GM19324 (cell line): Measurements from ENCODE around the gene BMAL1.
A peak's percentile ranks its signal among the peaks of the same experiment; 100 is the strongest.

Source experiments
- ATAC-seq: cut with Tn5 transposase; IDR thresholded peaks from one replicate; pipeline ENCODE4 v1.9.1; 2021; ENCODE audit warnings: mild to moderate bottlenecking, moderate library complexity; ENCODE audit not compliant: unreplicated experiment, low FRiP score

BMAL1 gene

DNA sequence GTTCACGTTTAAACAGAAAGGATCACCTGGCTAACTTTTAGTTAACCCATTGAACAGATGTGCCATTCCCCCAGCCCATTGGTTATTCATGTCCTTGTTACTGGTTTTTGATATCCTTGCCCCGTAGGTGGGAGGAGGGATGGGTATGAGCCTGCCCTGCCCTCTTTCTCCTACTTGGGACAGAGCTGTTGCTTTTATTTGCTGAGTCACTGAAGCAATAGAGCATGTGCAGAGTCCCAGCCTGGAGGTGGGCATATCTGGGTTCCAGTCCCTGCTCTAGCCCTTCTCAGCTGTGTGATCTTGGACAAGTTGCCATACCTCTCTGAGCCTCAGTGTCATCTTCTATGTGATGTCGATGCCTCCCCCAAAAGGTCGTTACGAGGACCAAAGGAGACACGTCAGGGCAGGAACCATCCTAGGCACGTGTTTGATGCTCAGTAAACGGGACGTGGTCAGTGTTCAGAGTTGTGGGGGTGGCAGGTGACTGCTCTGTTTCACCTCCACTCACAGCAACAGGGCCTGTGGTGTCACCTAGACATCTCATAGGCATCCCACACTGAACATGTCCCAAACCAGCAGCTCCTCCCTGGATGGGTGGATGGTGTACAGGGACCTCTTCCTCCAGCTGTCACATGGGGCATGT is 61.0 kb downstream of the BMAL1 start:
- no peak for ATAC-seq

- ATAC-seq: no peak
Observed at GRCh38 chr11:13339195-13340153, 61.9 kb downstream of the BMAL1 start.

DNA sequence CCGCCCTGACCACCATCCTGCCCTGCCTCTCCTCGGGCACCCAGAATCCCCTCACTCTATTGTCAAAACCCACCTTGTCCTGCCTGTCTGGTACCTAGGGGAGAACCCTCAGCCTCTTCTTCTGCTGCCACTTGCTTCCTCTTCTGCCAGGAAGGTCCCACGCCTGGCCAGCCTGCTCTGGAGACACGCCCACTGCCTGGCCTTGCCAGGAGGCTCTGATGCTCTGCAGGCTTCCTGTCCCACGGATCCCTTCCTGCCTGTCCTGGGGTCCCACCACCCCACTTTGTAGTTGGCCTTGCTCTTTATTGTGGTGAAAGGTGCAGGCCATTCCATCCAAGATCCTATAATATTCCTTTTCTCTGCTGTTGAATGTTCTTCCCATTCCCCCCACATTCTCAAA is 63.4 kb downstream of the BMAL1 start:
- no peak for ATAC-seq

GRCh38 chr11:13343067-13343466 is 65.5 kb downstream of the BMAL1 start:
- peak; percentile 39 for ATAC-seq

DNA sequence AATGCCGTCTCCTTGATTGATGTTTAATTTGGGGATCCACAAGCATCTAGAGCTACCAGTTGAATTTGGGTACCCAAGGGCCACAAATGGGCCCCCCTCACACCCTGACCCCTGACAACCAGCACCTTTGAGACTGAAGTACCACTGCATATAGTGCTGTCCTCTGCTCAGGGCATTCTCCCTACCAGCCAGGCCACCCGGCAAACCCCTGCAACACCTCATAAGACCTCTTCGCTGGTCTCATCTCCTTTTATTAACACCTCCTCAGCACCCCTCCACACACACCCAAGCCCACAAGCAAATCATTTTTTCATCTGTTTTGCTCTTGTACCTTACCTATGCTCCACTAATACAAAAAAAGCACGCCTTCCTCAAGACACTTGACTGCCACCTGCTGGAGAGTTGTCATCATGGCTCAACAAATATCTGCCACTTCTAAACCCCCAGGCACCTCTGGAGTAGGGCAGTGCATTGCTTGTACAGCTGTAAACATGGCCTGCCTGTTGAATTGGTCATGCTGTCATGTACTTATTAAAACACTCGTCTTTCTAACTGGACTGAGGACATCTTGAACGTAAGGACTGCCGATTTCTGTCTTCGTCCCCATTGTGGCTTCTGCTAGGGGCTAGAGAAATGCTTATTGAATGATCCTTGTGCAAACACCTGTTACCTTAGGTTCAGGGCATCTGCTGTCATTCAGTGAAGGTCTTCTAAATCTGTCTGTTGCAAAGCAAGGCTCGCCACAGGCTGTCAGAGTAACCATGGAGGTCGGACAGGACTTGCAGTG is 66.5 kb downstream of the BMAL1 start:
- ATAC-seq: peak; percentile 42

DNA sequence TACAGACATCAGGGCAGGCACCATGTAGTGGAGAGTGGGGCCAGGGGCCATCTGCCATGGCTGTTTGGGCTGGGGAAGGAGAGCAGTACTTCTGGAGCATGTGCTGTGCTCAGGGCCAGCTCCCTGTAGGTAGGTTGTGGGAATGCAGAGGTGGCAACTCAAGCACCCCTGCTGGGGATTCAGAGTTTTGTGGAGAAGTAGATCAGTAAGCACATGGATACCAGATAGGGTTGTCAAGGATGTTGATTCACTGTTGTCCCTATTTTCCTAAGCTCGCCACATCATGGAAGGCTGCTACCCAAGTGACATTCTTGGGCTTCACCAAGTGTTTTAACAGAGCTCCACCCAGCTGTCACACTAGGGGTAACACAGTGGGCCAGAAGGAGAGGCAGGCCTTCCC is 67.2 kb downstream of the BMAL1 start:
- ATAC-seq: no peak

DNA sequence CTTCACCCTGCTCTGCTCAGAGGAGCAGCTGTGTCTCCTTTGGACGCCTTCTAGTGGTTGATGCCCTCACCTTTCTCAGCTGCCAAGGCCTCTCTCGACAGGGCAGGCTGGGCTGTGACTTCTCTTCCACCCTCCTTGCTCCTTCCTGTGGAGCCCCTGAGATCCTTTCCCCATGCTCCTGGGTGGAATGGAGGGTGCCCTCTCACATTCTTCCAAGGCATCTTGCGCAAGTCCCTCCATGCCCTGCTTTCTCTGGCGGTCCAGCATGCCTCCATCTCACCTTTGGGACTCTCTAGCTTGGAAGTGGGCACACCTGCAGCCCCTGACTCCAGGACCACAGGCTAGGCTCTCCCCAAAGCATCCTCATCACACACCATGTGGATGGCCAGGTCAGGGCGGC is 68.9 kb downstream of the BMAL1 start:
- ATAC-seq: no peak

DNA sequence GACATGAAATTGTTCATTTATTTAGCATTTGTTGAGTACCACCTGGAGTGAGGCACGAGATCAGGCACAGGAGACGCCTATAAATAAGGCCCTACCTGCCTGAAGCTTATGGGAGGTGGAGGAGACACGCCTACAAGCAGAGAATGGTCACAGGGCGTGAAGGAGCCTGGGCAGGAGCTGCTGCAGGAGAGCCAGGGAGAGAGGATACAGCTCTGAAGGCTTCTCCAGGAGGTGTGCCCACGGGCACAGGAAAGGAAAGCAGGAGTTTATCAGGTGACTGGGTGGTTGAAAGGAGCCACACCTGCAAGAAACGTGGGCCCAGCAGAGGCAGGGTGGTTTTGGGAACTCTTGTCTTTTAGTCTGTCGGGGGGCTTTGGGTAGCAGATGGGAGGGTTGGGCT is 70.3 kb downstream of the BMAL1 start:
- no peak for ATAC-seq

- ATAC-seq: no peak
Observed at GRCh38 chr11:13348305-13348704, 70.7 kb downstream of the BMAL1 start.

GRCh38 chr11:13349046-13349445 is 71.5 kb downstream of the BMAL1 start:
- ATAC-seq: no peak

- no peak for ATAC-seq
Observed at GRCh38 chr11:13349581-13349980, 72.0 kb downstream of the BMAL1 start.

DNA sequence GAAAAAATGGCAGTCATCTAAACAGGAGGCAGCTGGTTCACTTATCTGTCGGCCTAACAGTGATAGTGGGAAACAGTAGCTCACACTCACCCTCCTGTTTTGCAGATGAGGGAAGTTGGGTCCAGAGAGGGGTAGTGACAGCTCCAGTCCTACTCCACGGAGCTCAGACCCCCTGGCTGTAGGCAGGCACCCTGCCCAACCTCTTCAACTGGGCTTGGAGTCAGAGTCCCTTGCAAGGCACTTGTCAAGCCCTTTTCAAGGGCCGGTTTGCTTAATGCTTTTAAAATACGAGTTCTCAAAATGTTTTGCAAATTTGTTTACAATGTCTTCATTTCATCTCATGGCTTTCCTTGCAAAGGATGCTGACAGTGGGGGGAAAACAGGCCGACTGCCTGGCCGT is 75.1 kb downstream of the BMAL1 start:
- no peak for ATAC-seq

- no peak for ATAC-seq
Observed at GRCh38 chr11:13354335-13354734, 76.7 kb downstream of the BMAL1 start.

DNA sequence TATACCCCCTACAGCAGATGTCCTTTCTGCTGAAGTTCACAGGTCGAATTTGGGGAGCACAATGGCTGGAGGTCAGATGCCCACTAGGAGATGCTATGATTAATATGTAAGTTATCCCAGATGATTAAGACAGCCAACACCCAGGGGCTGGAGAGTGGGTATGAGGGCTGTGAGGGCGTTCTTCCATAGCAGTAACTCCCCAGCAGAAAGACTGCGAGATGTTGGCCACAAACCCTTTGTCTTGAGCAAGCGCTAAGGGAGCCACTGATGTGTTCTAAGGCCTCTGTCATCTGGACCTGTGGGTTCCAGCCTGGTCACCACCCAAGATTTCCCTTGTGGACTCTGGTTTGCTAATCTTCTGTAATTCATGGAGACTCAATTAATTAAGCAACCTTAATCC is 77.6 kb downstream of the BMAL1 start:
- no peak for ATAC-seq

DNA sequence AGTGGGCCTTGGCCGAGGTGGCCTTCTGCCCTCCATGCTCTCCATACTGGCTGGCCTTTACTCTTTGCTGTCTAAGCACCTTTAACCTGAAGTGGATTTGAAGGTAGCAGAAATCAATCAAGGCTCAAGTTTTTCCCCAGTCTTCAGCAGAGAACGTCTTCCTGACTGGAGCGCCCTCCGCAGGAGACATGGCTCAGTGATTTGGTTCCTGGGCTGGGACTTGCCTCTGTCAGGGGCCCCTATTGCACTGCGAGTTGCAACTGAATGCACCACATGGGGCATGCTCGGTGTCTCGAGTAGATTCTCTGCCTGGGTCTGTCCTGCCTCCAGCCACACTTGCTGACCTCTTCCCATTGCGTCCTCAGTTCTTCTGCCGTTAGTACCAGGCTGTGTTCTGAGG is 79.6 kb downstream of the BMAL1 start:
- ATAC-seq: no peak

- ATAC-seq: no peak
Observed at GRCh38 chr11:13358596-13359270, 81.1 kb downstream of the BMAL1 start.

DNA sequence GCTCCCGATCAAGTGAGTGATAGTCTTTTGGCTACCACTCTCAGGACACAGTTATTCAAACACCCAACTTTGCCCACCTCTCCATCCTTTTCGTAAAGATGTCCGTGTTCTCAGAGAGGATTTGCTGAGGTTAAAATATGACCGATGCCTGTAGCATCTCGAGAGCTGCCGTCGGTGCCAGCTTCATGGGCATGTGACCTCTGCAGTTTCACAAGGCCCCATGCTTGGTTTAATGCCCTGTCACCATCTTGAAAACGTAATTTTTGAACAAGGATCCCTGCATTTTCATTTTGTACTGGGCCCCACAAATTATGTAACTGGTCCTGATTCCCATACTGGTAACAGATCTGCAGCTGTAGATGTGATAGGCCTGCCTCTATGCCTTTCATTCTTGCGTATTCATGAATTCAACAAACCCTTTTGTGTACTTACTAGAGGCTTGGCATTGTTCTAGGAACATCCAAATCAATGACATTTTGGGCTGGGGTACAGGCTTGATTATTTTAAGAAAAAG is 85.1 kb downstream of the BMAL1 start:
- ATAC-seq: no peak

GRCh38 chr11:13364388-13364787 is 86.8 kb downstream of the BMAL1 start:
- ATAC-seq: no peak

GRCh38 chr11:13366266-13367026 is 88.9 kb downstream of the BMAL1 start:
- no peak for ATAC-seq

GRCh38 chr11:13367115-13367514 is 89.5 kb downstream of the BMAL1 start:
- ATAC-seq: no peak
